ENCODE results near the gene ELOVL6.

DNA sequence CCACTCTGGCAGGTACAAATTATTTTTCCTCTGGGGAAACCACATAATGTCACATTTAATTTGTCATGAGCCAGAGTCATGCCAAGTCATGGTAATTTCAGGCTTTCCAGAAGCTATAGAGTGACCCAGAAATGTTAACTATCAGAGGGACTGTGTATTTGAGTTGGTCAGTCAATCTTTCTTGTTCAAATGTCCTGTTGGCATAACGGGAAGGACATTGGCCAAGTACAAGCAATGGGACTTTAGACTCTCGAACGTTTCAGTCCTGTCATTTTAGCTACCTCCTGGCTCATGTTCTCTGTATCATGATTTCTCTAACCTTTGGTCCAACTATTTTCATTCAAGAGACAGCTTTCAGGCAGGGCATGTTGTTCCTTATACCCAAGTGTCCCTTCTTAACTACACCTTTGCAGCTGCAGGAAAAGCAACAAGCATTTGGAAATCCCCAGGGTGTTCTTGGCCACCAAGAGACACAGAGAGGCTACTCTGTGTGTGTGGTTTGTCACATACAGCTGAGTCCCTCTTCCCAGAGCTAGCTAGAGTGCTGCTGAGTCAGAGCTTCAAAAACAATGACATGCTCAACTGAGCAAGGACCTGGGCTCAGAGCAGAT, 143.2 kb downstream of the ELOVL6 start:
- TF ChIP-seq CTCF (IDR thresholded peaks at IDR 0.05) (no peak), POLR2A (IDR thresholded peaks at IDR 0.05) (no peak), EP300 (IDR thresholded peaks at IDR 0.05; ENCODE audit: low read depth) (no peak)

All from transverse colon (tissue), 3 donors.